H1 (cell line): ENCODE data around the gene STARD3. TPM values are rescaled to one million over a fixed set of nuclear protein-coding genes. Genes with fewer than 3 reads are reported as not detected.

ENCODE experiments used
- CTCF ChIA-PET: fragments of 300-600 bp; sonication (Branson Sonifier 250); formaldehyde crosslinking; loops from one replicate; lab custom pipeline; 2021; ENCODE audit not compliant: partially characterized antibody; lab: Charles Lee
- POLR2A ChIA-PET: fragments of 300-600 bp; sonication (Branson Sonifier 250); formaldehyde crosslinking; loops from one replicate; lab custom pipeline; 2021; ENCODE audit warnings: inconsistent platforms; ENCODE audit not compliant: partially characterized antibody; lab: Charles Lee
- DNase-seq, 2 experiments: peaks; one replicate each; pipeline versions ENCODE4 v3.0.0 to v3.0.0-alpha.2; 2010 to 2022; ENCODE audit warnings: low spot score in 2 of 2, low read depth in 1 of 2, mixed read lengths in 1 of 2
- FAIRE-seq: peaks from 2 replicates; lab custom pipeline; 2011; peaks lifted over from hg19 to GRCh38; lab: Jason Lieb, UNC
- H2AFZ ChIP-seq: 2 replicates; pipeline ENCODE4 v1.8.1; 2012; ENCODE audit warnings: low read length, inconsistent platforms
- H2AK5ac ChIP-seq: 2 replicates; pipeline ENCODE4 v1.6.1; 2013; ENCODE audit warnings: low read depth, low read length
- H2BK120ac ChIP-seq: replicated peaks from 2 replicates; pipeline ENCODE3; 2013; ENCODE audit warnings: low read depth, low read length, inconsistent platforms
- H2BK12ac ChIP-seq: 2 replicates; pipeline ENCODE4 v1.6.1; 2013; ENCODE audit warnings: low read depth, low read length
- H2BK15ac ChIP-seq: 2 replicates; pipeline ENCODE4 v1.6.1; 2013; ENCODE audit warnings: low read length
- H2BK20ac ChIP-seq: 2 replicates; pipeline ENCODE4 v1.6.1; 2013; ENCODE audit warnings: low read length
- H2BK5ac ChIP-seq: 2 replicates; pipeline ENCODE4 v1.6.1; 2013; ENCODE audit warnings: low read depth, low read length
- H3K14ac ChIP-seq: 2 replicates; pipeline ENCODE4 v1.6.1; 2013; ENCODE audit warnings: inconsistent platforms; ENCODE audit not compliant: insufficient read length
- H3K18ac ChIP-seq: 2 replicates; pipeline ENCODE4 v1.6.1; 2013; ENCODE audit warnings: low read length; ENCODE audit errors: extremely low read depth
- H3K23ac ChIP-seq: 2 replicates; pipeline ENCODE4 v1.6.1; 2013; ENCODE audit warnings: inconsistent platforms; ENCODE audit not compliant: insufficient read length
- H3K23me2 ChIP-seq: 2 replicates; pipeline ENCODE4 v1.6.1; 2013; ENCODE audit warnings: low read depth, low read length
- H3K27ac ChIP-seq: 2 replicates; pipeline ENCODE4 v1.6.1; 2011; ENCODE audit warnings: low read depth, low read length, inconsistent platforms
- H3K27me3 ChIP-seq, 4 experiments: replicated peaks in 1 of 4; 1 replicate in 1 of 4; 2 replicates in 3 of 4; pipeline versions ENCODE4 v1.6.1 to v1.8.1; 2011 to 2013; ENCODE audit warnings: low read length in 3 of 4, mild to moderate bottlenecking in 3 of 4, inconsistent platforms in 2 of 4, mixed read lengths in 2 of 4, moderate library complexity in 1 of 4; ENCODE audit not compliant: control insufficient read depth in 3 of 4, insufficient read depth in 3 of 4; ENCODE audit errors: extremely low read depth in 1 of 4
- H3K36me3 ChIP-seq, 4 experiments: 2 replicates each; pipeline versions ENCODE4 v1.6.1 to v1.8.1; 2011 to 2013; ENCODE audit warnings: mild to moderate bottlenecking in 4 of 4, low read length in 3 of 4, moderate library complexity in 2 of 4, control low read depth in 1 of 4, inconsistent platforms in 1 of 4; ENCODE audit not compliant: insufficient read depth in 4 of 4, control insufficient read depth in 2 of 4
- H3K4ac ChIP-seq: replicated peaks from 2 replicates; pipeline ENCODE3; 2013; ENCODE audit warnings: low read length, low read depth, mixed read lengths, inconsistent platforms; ENCODE audit not compliant: insufficient read length
- H3K4me1 ChIP-seq, 4 experiments: replicated peaks in 1 of 4; 1 replicate in 1 of 4; 2 replicates in 3 of 4; pipeline versions ENCODE4 v1.6.1 to v1.8.1; 2011 to 2013; ENCODE audit warnings: low read length in 3 of 4, inconsistent platforms in 2 of 4, mixed read lengths in 1 of 4; ENCODE audit not compliant: insufficient read depth in 4 of 4, control insufficient read depth in 3 of 4
- H3K4me2 ChIP-seq, 2 experiments: 2 replicates each; pipeline versions ENCODE4 v1.6.1 to v1.8.1; 2011 to 2013; ENCODE audit warnings: low read depth in 2 of 2, low read length in 2 of 2, control low read depth in 1 of 2, inconsistent platforms in 1 of 2, mild to moderate bottlenecking in 1 of 2; ENCODE audit not compliant: insufficient read depth in 1 of 2
- H3K4me3 ChIP-seq, 4 experiments: fragments of 200-600, 300-600 bp in 1 of 4; sonication (generic), shearing (Covaris generic), sonication (Bioruptor Twin) in 1 of 4; 2 replicates each; pipeline versions ENCODE4 v1.5.1 to v1.8.1; 2011 to 2016; ENCODE audit warnings: low read length in 4 of 4, low read depth in 3 of 4, control low read depth in 2 of 4, inconsistent platforms in 2 of 4, mild to moderate bottlenecking in 2 of 4, mixed read lengths in 1 of 4, moderate library complexity in 1 of 4; ENCODE audit not compliant: insufficient read depth in 2 of 4; ENCODE audit errors: extremely low read depth in 1 of 4
- H3K56ac ChIP-seq: replicated peaks from 2 replicates; pipeline ENCODE3; 2013; ENCODE audit warnings: low read depth, mild to moderate bottlenecking, mixed read lengths, low read length, inconsistent platforms; ENCODE audit not compliant: insufficient read length
- H3K79me1 ChIP-seq: 2 replicates; pipeline ENCODE4 v1.6.1; 2013; ENCODE audit warnings: low read depth, low read length, control low read depth
- H3K79me2 ChIP-seq, 2 experiments: 2 replicates each; pipeline versions ENCODE4 v1.6.1 to v1.8.1; 2012 to 2013; ENCODE audit warnings: low read length in 2 of 2, mild to moderate bottlenecking in 2 of 2, inconsistent platforms in 1 of 2; ENCODE audit not compliant: insufficient read depth in 2 of 2, control insufficient read depth in 1 of 2
- H3K9ac ChIP-seq, 4 experiments: replicated peaks in 1 of 4; 1 replicate in 1 of 4; 2 replicates in 3 of 4; pipeline versions ENCODE4 v1.6.1 to v1.8.1; 2011 to 2013; ENCODE audit warnings: low read depth in 3 of 4, low read length in 3 of 4, control low read depth in 2 of 4, mild to moderate bottlenecking in 2 of 4, moderate library complexity in 2 of 4, inconsistent platforms in 1 of 4; ENCODE audit errors: extremely low read depth in 1 of 4
- H3K9me3 ChIP-seq, 2 experiments: 2 replicates each; pipeline versions ENCODE4 v1.6.1 to v1.8.1; 2012 to 2013; ENCODE audit warnings: mild to moderate bottlenecking in 2 of 2, moderate library complexity in 2 of 2, control low read depth in 1 of 2, inconsistent platforms in 1 of 2, low read depth in 1 of 2, low read length in 1 of 2, mixed read lengths in 1 of 2; ENCODE audit not compliant: insufficient read depth in 2 of 2
- H4K20me1 ChIP-seq, 2 experiments: replicated peaks in 1 of 2; 2 replicates each; pipeline versions ENCODE3 to v1.8.1; 2011 to 2013; ENCODE audit warnings: inconsistent platforms in 2 of 2, low read length in 2 of 2, mild to moderate bottlenecking in 1 of 2; ENCODE audit not compliant: insufficient read depth in 2 of 2, control insufficient read depth in 1 of 2
- H4K5ac ChIP-seq: 2 replicates; pipeline ENCODE4 v1.6.1; 2013; ENCODE audit warnings: low read length, low read depth, mixed read lengths, inconsistent platforms; ENCODE audit not compliant: insufficient read length
- H4K8ac ChIP-seq: 2 replicates; pipeline ENCODE4 v1.8.0; 2013; ENCODE audit warnings: mild to moderate bottlenecking, moderate library complexity, low read length, inconsistent platforms; ENCODE audit not compliant: insufficient read depth; ENCODE audit errors: extremely low read depth
- H4K91ac ChIP-seq: replicated peaks from 2 replicates; pipeline ENCODE3; 2013; ENCODE audit warnings: low read length, mixed read lengths, inconsistent platforms; ENCODE audit not compliant: insufficient read length
- CTBP2 ChIP-seq: IDR thresholded peaks from 2 replicates; pipeline ENCODE4 v1.7.0; 2011; ENCODE audit warnings: borderline replicate concordance, mild to moderate bottlenecking, moderate library complexity, mixed read lengths, low read length; ENCODE audit not compliant: insufficient read depth, insufficient read length
- PHF8 ChIP-seq: fragments of 200-600 bp; sonication (generic); conservative IDR thresholded peaks from 2 replicates; pipeline ENCODE4 v1.7.1; 2012; ENCODE audit warnings: low read depth, mild to moderate bottlenecking, inconsistent platforms, low read length, moderate library complexity
- WGBS, 2 experiments: shearing (Covaris generic) in 1 of 2; methylation state at CpG; one replicate each; pipeline versions ENCODE4 v1.1.6 to v1.1.7; 2013 to 2015; ENCODE audit warnings: low lambda C conversion rate in 2 of 2, mixed read lengths in 2 of 2, inconsistent platforms in 1 of 2, low coverage in 1 of 2, missing lambda C conversion rate in 1 of 2; ENCODE audit not compliant: insufficient replicate concordance in 2 of 2, insufficient coverage in 1 of 2, insufficient read length in 1 of 2; ENCODE audit errors: extremely low coverage in 1 of 2, missing lambda C conversion rate in 1 of 2; 5-methylcytosine and 5-hydroxymethylcytosine counted together
- polyA plus RNA-seq, 7 experiments: library from polyadenylated mRNA; depleted of rRNA in 3 of 7; stranded (reverse) in 5 of 7; unstranded in 2 of 7; fragments of >200 nt in 5 of 7; fragments of 200-250 nt in 2 of 7; gene quantifications; 1 replicate in 5 of 7; 2 replicates in 1 of 7; 4 replicates in 1 of 7; pipeline versions ENCODE4 v1.2.1 to v1.2.3, GENCODE V29; 2011 to 2013; ENCODE audit warnings: missing spikeins in 2 of 7, mixed read lengths in 2 of 7
- total RNA-seq: library from RNA; stranded (reverse); fragmentation: NEBNext Ultra II Directional; extraction: Animal tissue kit (Norgen Biotek cat#: 25700); gene quantifications from 2 replicates; pipeline ENCODE4 v1.2.1, GENCODE V29; 2021

The STARD3 gene
- total and polyA plus RNA-seq, 2 of the 8 experiments (the other 6 are each of a cell fraction or from before 2014, with no cell fraction given), result 47.6 to 80.3 TPM

DNA sequence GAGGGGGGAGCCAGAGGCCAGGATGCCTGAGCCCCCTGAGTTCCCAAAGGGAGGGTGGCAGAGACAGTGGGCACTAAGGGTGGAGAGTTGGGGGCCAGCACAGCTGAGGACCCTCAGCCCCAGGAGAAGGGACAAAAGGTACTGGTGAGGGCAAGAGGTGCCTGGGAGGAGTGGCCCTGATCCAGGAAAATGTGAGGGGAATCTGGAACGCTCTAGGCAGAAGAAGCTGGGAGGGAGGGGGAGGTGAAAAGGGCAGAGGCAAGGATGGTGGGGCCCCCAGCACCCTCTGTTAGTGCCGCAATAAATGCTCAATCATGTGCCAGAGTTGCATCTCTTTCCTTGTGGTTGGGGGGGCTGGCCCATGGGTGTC, 29.3 kb downstream of the STARD3 start:
- no peak overlapping the region for H3K14ac ChIP-seq
- H2AK5ac ChIP-seq, result peak overlapping the region; percentile 66
- H3K23me2 ChIP-seq, result peaks cover 11% of the 10 kb centered on the region; the same call in 1 of the 2 replicates
- H3K79me2 ChIP-seq, result no peaks in the 10 kb centered on the region
- H3K4ac ChIP-seq, result peak overlapping the region; percentile 2
- H2BK12ac ChIP-seq, result peak overlapping the region; percentile 75; the same call in 1 of the 2 replicates
- peak overlapping the region; percentile 61; the same call in 1 of the 2 replicates for H2BK20ac ChIP-seq
- H4K5ac ChIP-seq, result no peak overlapping the region
- H3K27me3 ChIP-seq, result peaks cover 0 to 22% (median 6%) of the 10 kb centered on the region in 4 experiments; a peak in 4 of 7 replicates
- H4K91ac ChIP-seq, result no peak overlapping the region
- H4K20me1 ChIP-seq, result peaks cover 0 to 2% of the 10 kb centered on the region in 2 experiments
- no peak overlapping the region for H3K27ac ChIP-seq
- no peak overlapping the region for H3K23ac ChIP-seq
- H3K79me1 ChIP-seq, result no peaks in the 10 kb centered on the region
- peaks cover 0 to under 1% (median 0%) of the 10 kb centered on the region in 4 experiments; a peak in 2 of 8 replicates for H3K36me3 ChIP-seq
- TF ChIP-seq CTBP2 (no peak), PHF8 (no peak)
- H3K9ac ChIP-seq, result no peak overlapping the region
- FAIRE-seq, result no peak
- H2BK120ac ChIP-seq, result no peak overlapping the region
- H2BK5ac ChIP-seq, result peak overlapping the region; percentile 39; the same call in 1 of the 2 replicates
- H3K4me3 ChIP-seq, result no peak overlapping the region
- H3K18ac ChIP-seq, result no peak overlapping the region
- WGBS, 2 experiments, result 74% methylated on average over 2 of the region's 2 CpGs; no CpG with 5 or more reads in 1 of the 2 experiments
- H4K8ac ChIP-seq, result no peak overlapping the region; the same call in 1 of the 2 replicates
- H3K9me3 ChIP-seq, result no peaks in the 10 kb centered on the region
- H2AFZ ChIP-seq, result no peak overlapping the region
- no peak overlapping the region for H3K56ac ChIP-seq
- CTCF ChIA-PET, result interaction anchor here (0.7 to 52.4 kb wide), 11 partner anchors 16 to 140 kb away, joined by 3 to 1885 read pairs (median 3); partner anchors contain the start of genes ERBB2, MIEN1, PGAP3 and PPP1R1B
- H3K4me2 ChIP-seq, result no peak overlapping the region; a peak in 1 of 4 replicates
- POLR2A ChIA-PET, result interaction anchor here (0.7 to 32.5 kb wide), 11 partner anchors 13 to 191 kb away, joined by 3 to 708 read pairs (median 4); partner anchors contain the start of genes ERBB2, PGAP3 and STARD3
- peaks cover 0 to 48% (median 43%) of the 10 kb centered on the region in 4 experiments; a peak in 6 of 7 replicates for H3K4me1 ChIP-seq
- H2BK15ac ChIP-seq, result peak overlapping the region; percentile 88; the same call in 1 of the 2 replicates
- no peak for DNase-seq
